Activated CD8-positive, alpha-beta memory T cell treated with anti-CD3 and anti-CD28 coated beads, Interleukin-2, amount 50 U/mL, for 4 hours (primary cell): Measurements from ENCODE around the gene CFAP70.

Experiments used
- DNase-seq: peaks from one replicate; pipeline ENCODE4 v3.0.0-alpha.2; 2020

Gene CFAP70

GRCh38 chr10:73251683-73252444 lies 106.8 kb downstream of the CFAP70 start:
- DNase-seq: no peak

GRCh38 chr10:73248259-73248724 lies 110.4 kb downstream of the CFAP70 start:
- no peak for DNase-seq

GRCh38 chr10:73247509-73248258 lies 111.0 kb downstream of the CFAP70 start:
- DNase-seq: no peak

GRCh38 chr10:73246646-73247508 lies 111.8 kb downstream of the CFAP70 start, which contains the start of gene DNAJC9:
DNAJC9 (minus strand) TSS chr10:73247255; CDS start chr10:73247189, 66 bp downstream.
- peak; percentile 98 for DNase-seq

GRCh38 chr10:73246322-73246645 lies 112.4 kb downstream of the CFAP70 start:
- no peak for DNase-seq

- DNase-seq: no peak
Observed at GRCh38 chr10:73244866-73245477, 113.7 kb downstream of the CFAP70 start.

GRCh38 chr10:73239908-73240307 lies 118.8 kb downstream of the CFAP70 start:
- DNase-seq: no peak

- no peak for DNase-seq
Observed at GRCh38 chr10:73238990-73239566, 119.6 kb downstream of the CFAP70 start.

- DNase-seq: no peak
Observed at GRCh38 chr10:73234695-73235094, 124.0 kb downstream of the CFAP70 start.

GRCh38 chr10:73233883-73234282 lies 124.8 kb downstream of the CFAP70 start:
- no peak for DNase-seq

GRCh38 chr10:73232887-73233286 lies 125.8 kb downstream of the CFAP70 start:
- no peak for DNase-seq

- no peak for DNase-seq
Observed at GRCh38 chr10:73229567-73229966, 129.1 kb downstream of the CFAP70 start.

GRCh38 chr10:73228247-73228646 lies 130.4 kb downstream of the CFAP70 start:
- DNase-seq: no peak

GRCh38 chr10:73226663-73227062 lies 132.0 kb downstream of the CFAP70 start:
- DNase-seq: no peak

- DNase-seq: no peak
Observed at GRCh38 chr10:73225518-73225917, 133.1 kb downstream of the CFAP70 start.

- no peak for DNase-seq
Observed at GRCh38 chr10:73220989-73221388, 137.7 kb downstream of the CFAP70 start.

- no peak for DNase-seq
Observed at GRCh38 chr10:73219384-73219783, 139.3 kb downstream of the CFAP70 start.

GRCh38 chr10:73218431-73219191 lies 140.1 kb downstream of the CFAP70 start:
- no peak for DNase-seq

GRCh38 chr10:73217628-73218027 lies 141.0 kb downstream of the CFAP70 start:
- DNase-seq: no peak

- DNase-seq: no peak
Observed at GRCh38 chr10:73215749-73216148, 142.9 kb downstream of the CFAP70 start.

GRCh38 chr10:73211106-73211811 lies 147.4 kb downstream of the CFAP70 start:
- DNase-seq: no peak
